HG03439 (cell line): ENCODE results near the gene TFEB.
A peak's percentile ranks its signal among the peaks of the same experiment; 100 is the strongest.

Experiments
- ATAC-seq: cut with Tn5 transposase; IDR thresholded peaks from one replicate; pipeline ENCODE4 v1.9.1; 2021; ENCODE audit warnings: mild to moderate bottlenecking, moderate library complexity; ENCODE audit not compliant: unreplicated experiment

TFEB gene

GRCh38 chr6:41740366-41741162, 5.2 kb upstream of the TFEB start:
- no peak for ATAC-seq

DNA sequence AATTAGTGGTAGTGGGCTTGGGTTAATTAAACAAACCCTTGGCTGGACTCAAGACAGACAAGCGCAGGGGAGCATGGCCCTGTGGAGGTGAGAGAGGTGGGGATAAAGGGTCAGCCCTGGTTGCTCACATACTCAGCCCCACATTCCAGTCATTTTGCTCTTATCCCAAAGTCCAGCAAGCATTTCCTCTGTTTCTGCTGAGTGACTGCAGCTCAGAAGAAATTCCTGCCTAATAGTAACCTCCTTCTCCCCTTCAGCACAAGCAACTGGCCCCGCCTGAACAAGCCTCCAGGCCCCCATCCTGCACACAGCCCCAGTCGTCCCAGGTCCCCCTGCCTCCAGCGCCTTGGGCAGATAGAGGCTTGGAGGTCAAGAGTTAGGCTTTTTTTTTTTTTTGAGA, 3.6 kb upstream of the TFEB start:
- no peak for ATAC-seq

- ATAC-seq, result no peak
These were observed 2.3 kb upstream of the TFEB start for GRCh38 chr6:41737591-41738130.

DNA sequence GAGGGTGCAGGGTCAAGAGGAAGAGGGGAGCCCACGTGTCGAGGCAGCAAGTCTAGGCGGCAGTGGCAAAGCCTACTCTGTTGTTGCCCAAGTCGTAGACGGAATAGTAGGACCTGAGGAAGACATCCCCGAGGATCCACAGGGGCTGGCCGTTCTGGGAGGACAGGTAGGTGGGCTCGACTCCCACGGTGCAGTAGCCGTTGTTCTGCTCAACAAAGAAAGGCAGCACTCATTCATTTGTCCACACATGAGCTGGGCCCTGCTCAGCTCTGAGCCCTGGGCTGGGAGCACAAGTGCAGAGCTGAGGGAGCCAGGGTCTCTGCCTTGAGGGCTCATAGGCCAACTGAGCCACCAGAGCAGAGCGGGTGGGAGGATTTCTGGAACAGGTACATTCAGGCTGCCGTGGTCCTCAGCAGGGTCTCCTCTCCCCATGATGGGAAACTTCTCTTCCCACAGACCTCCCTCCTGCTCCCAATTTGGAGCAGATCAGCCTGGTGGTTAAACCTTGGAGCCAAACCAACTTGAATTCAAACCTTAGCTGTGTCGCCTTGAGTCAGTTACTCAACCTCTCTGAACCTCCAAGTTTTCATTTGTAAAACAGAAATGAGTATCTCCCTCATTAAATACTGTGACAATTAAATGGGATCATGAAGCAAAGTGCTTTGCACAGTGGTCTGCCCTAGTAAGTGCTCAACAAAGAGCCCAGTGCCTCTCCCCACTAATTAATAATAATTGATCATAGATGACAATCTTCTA, 1.6 kb upstream of the TFEB start:
- ATAC-seq, result no peak

GRCh38 chr6:41736186-41736733, 852 bp upstream of the TFEB start:
- no peak for ATAC-seq

GRCh38 chr6:41734666-41735426, 562 bp downstream of the TFEB start:
- peak; percentile 16 for ATAC-seq

- ATAC-seq, result peak; percentile 42
These were observed 1.4 kb downstream of the TFEB start for GRCh38 chr6:41733707-41734665.

DNA sequence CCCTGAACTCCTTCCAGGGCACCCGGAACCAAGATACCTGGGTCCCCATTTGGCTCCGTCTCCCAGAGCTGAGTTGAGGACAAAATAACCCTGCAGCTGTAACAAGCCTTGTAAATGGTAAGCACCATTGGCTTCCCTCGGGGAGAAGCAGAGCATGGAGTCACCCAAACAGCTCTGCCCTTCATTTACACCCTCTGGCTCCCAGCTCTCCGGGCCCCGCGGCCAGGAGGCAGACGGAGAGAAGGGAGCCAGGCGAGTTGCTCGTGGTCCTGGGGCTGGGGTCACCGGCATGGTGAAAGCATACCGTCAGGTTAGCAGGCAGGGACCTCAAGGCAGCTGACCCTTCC, 2.1 kb downstream of the TFEB start:
- ATAC-seq, result no peak

DNA sequence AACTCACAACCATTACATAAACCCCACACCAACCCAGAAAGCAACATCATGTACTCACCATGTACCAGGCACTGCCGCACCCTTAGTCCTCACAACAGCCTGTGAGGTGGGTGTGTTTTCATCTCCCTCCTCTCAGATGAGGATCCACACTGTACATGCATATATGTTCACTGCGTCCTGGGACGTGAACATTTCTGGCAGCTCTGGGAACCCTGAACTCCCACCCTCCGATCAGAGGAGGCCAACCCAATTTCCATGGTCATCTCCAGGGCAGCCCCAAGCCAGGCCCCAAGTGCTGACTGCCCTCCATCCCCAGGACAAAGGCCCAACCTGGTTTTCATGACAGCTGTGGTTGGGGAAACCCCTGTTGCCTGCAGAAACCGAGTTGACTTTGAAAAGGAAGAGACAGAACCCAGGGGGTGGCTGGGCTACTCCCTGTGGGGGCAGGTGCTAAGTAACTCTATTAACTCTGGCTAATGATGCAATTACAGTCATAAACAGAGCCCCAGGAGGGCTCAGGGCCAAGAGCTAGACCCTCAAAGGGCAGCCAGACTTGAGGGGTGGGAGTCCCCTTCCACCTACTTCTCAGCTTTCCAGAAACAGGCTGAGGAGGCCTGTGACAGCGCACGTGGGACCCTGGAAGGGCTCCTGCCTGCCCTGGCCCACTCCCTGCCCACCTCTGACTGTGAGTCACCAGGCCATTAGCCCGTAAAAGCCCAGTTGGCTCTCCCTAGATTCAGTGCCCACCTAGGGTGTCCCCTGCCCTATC, 2.6 kb downstream of the TFEB start:
- peak; percentile 29 for ATAC-seq

GRCh38 chr6:41732149-41732548, 3.3 kb downstream of the TFEB start:
- ATAC-seq, result no peak

DNA sequence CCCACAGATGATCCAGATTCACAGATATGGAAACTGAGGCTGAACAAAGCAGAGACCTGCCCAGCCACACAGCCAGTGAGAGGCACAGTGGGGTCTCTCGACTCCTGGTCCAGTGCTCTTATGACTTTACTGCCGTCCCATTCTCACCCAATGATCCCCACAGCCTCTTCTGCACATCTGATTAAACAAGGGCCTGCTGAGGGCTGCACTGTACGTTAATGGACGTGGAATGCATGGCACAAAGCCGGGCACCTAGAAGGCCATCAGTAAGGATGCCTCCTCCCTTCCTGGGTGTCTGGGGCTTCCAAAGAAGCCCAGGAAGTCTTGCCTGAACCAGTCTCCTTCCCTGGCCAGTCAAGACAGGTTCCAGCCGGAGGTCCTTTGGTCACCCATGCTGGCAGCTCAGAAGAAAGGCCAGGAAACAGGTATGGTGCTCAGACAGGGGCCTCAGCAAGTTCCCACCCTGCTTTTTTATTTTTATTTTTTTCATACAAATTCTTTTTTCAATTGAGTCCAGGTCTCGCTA, 3.8 kb downstream of the TFEB start:
- no peak for ATAC-seq

GRCh38 chr6:41730531-41731436, 4.6 kb downstream of the TFEB start:
- no peak for ATAC-seq

- no peak for ATAC-seq
These were observed 5.8 kb downstream of the TFEB start for GRCh38 chr6:41729624-41730023.

DNA sequence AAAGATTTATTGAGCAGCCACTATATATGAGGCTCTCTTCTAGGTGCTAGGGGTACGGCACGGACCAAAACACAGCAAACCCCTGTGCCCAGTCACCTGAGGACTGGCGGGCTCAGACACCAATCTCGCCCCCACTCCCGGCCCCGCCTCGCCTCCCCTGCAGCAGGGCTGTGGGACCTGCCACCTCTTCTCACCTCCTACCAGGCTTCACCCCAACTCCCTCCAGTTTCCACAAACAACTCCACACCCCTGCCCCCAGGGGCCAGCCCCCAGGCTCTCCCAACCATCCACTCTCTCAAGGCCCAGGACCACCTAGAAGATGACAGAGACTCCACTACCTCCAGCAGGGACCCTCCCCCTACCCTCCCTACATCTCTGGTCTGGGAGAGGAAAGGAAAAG, 6.5 kb downstream of the TFEB start:
- ATAC-seq, result no peak

DNA sequence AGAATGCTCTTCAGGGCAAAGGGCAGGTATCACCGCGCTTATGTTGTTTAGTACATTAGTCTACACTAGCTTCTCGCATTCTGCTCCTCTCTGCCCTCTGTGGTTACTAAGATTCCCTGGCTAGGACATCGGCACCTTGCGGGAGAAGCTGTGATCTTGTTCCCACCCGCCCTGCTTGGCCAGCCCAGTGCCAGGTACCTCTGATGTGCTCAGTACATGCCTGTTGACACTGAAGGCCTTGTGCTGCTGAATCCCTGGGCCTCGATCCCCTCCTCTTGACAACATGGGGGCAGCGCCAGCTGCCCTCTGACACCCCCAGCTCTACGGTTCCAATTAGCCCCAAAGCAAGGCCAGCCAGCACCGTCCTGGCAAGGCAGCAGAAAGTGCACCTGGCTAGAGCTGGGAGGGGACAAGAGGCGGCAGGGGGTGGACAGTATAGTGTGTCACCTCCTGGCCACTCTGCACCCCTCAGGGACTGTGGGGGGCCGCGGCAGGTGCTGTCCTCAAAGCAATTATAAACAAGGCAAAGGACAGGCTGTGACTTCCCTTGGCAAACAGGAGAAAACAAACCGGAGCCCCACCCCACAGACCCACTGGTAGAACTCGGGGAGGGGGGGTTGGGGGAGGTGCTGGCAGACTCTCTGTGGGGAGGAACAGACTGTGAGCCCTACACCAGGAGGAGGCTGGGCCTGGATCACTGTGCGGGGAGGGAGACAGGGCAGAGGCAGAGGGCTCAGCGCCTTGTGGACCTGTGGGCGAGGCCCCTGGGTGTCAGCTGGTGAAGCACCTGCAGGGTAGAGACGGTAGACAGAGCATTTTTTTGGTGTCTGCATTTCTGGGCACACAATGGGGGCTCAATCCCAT, 7.1 kb downstream of the TFEB start:
- ATAC-seq, result no peak

- no peak for ATAC-seq
These were observed 7.7 kb downstream of the TFEB start for GRCh38 chr6:41727705-41728072.

DNA sequence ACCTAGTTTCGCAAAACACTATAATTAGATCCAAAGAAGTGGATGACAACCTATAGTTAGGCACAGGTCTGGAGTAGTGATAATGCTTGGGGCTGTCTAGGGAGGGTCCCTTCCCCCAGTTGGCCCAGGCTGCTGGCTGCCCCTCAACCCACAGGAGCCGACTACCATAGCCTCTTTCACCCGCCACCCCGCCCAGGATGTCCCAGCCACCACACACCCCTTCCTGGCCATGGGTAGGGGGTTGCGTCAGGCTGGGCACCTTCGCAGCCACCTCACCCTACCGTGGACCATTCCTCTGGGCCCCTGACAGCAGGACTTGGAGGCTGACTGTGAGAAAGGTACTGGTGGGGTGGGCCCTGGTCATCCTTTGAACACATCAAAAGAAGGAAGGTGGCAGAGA, 8.5 kb downstream of the TFEB start:
- ATAC-seq, result no peak
